H1 (cell line): Measurements from ENCODE around the gene MAFF. TPM values are rescaled to one million over a fixed set of nuclear protein-coding genes. Genes with fewer than 3 reads are reported as not detected.

Source experiments
- GABPA ChIP-seq: IDR thresholded peaks from 2 replicates; pipeline ENCODE4 v1.6.1; 2011; ENCODE audit warnings: mild to moderate bottlenecking, low read length, moderate library complexity, borderline replicate concordance; ENCODE audit not compliant: insufficient read depth
- polyA plus RNA-seq, 7 experiments: library from polyadenylated mRNA; depleted of rRNA in 3 of 7; stranded (reverse) in 5 of 7; unstranded in 2 of 7; fragments of >200 nt in 5 of 7; fragments of 200-250 nt in 2 of 7; gene quantifications; 1 replicate in 5 of 7; 2 replicates in 1 of 7; 4 replicates in 1 of 7; pipeline versions ENCODE4 v1.2.1 to v1.2.3, GENCODE V29; 2011 to 2013; ENCODE audit warnings: missing spikeins in 2 of 7, mixed read lengths in 2 of 7
- total RNA-seq: library from RNA; stranded (reverse); fragmentation: NEBNext Ultra II Directional; extraction: Animal tissue kit (Norgen Biotek cat#: 25700); gene quantifications from 2 replicates; pipeline ENCODE4 v1.2.1, GENCODE V29; 2021

The MAFF gene
- total and polyA plus RNA-seq, 2 of the 8 experiments (the other 6 are each of a cell fraction or from before 2014, with no cell fraction given): 1.5 to 6.3 TPM

DNA sequence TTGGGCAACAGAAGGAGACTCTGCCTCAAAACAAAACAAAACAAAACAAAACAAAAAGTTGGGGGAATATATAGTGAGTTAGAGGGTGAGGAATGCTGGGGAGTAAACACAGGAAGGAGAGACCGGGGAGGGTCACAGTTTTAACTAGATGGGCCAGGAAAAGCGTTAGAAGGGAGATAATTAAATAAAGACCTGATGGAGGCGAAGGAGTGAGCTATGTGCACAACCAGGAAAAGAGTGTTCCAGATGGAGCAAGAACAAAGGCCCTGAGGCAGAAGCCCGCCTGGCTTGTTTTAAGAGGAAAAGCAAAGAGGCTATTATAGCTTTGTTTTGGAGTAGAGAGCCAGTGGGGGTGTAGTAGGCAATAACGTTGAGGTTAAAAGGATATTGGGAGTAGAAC, 15.4 kb upstream of the MAFF start (continued):
- no peak for TF ChIP-seq GABPA
